Endothelial cell of umbilical vein (primary cell): Measurements from ENCODE around the gene SLC7A10. TPM values are rescaled to one million over a fixed set of nuclear protein-coding genes. Genes with fewer than 3 reads are reported as not detected.

Source experiments
- BruUV-seq: library from RNA; stranded (reverse); fragments of 400-500 nt; replicated peaks from 2 replicates; lab custom pipeline; 2021; lab: Mats Ljungman, UMichigan
- CTCF ChIA-PET: fragments of 300-600, 350-600 bp; sonication (Branson Sonifier 250); formaldehyde crosslinking; loops from one replicate; lab custom pipeline; 2021; ENCODE audit warnings: antibody characterized with exemption, inconsistent platforms; lab: Charles Lee
- POLR2A ChIA-PET: fragments of 300-600, 350-600 bp; sonication (Branson Sonifier 250); formaldehyde crosslinking; loops from one replicate; lab custom pipeline; 2021; ENCODE audit warnings: antibody characterized with exemption, inconsistent platforms; lab: Charles Lee
- DNase-seq: peaks from one replicate; pipeline ENCODE4 v3.0.0-alpha.2; 2011; ENCODE audit warnings: low read depth, low spot score
- FAIRE-seq: peaks from 2 replicates; lab custom pipeline; 2011; peaks lifted over from hg19 to GRCh38; lab: Jason Lieb, UNC
- H2AFZ ChIP-seq: 2 replicates; pipeline ENCODE4 v1.6.0; 2012; ENCODE audit warnings: low read depth, low read length, control low read depth, inconsistent platforms
- H3K27ac ChIP-seq: 2 replicates; pipeline ENCODE4 v1.5.1; 2011; ENCODE audit warnings: low read depth, mild to moderate bottlenecking, control low read depth, low read length, moderate library complexity; ENCODE audit not compliant: insufficient read depth
- H3K27me3 ChIP-seq, 2 experiments: 2 replicates each; pipeline versions ENCODE4 v1.6.0 to v1.6.1; 2011; ENCODE audit warnings: low read length in 2 of 2, mixed read lengths in 1 of 2; ENCODE audit not compliant: control insufficient read depth in 2 of 2, insufficient read depth in 2 of 2
- H3K36me3 ChIP-seq, 2 experiments: 2 replicates in 1 of 2; 3 replicates in 1 of 2; pipeline ENCODE4 v1.5.1; 2011; ENCODE audit warnings: low read length in 2 of 2, mild to moderate bottlenecking in 1 of 2, moderate library complexity in 1 of 2; ENCODE audit not compliant: control insufficient read depth in 2 of 2, insufficient read depth in 2 of 2; ENCODE audit errors: extremely low read depth in 1 of 2
- H3K4me1 ChIP-seq: 3 replicates; pipeline ENCODE4 v1.5.1; 2011; ENCODE audit warnings: mild to moderate bottlenecking, low read length; ENCODE audit not compliant: control insufficient read depth, insufficient read depth; ENCODE audit errors: extremely low read depth
- H3K4me2 ChIP-seq: 2 replicates; pipeline ENCODE4 v1.6.1; 2011; ENCODE audit warnings: low read length, control low read depth, mixed read lengths; ENCODE audit not compliant: insufficient read depth
- H3K4me3 ChIP-seq, 3 experiments: fragments of 200-600 bp in 1 of 3; sonication (generic), shearing (Covaris generic) in 1 of 3; replicated peaks in 1 of 3; 2 replicates each; pipeline ENCODE4 v1.5.1; 2011 to 2016; ENCODE audit warnings: control low read depth in 3 of 3, low read length in 3 of 3, mild to moderate bottlenecking in 2 of 3, inconsistent platforms in 1 of 3, low read depth in 1 of 3, moderate library complexity in 1 of 3; ENCODE audit not compliant: insufficient read depth in 1 of 3
- H3K79me2 ChIP-seq: 2 replicates; pipeline ENCODE4 v1.6.0; 2012; ENCODE audit warnings: low read length, inconsistent platforms; ENCODE audit not compliant: control insufficient read depth, insufficient read depth
- H3K9ac ChIP-seq: replicated peaks from 2 replicates; pipeline ENCODE3; 2011; ENCODE audit warnings: low read length, control low read depth; ENCODE audit not compliant: insufficient read depth; ENCODE audit errors: extremely low read depth
- H3K9me1 ChIP-seq: replicated peaks from 3 replicates; pipeline ENCODE4 v1.6.0; 2011; ENCODE audit warnings: mild to moderate bottlenecking, low read length; ENCODE audit not compliant: control insufficient read depth, insufficient read depth; ENCODE audit errors: extremely low read depth
- H3K9me3 ChIP-seq: replicated peaks from 2 replicates; pipeline ENCODE4 v1.5.1; 2012; ENCODE audit warnings: low read length, inconsistent platforms; ENCODE audit not compliant: control insufficient read depth, insufficient read depth
- H4K20me1 ChIP-seq: replicated peaks from 2 replicates; pipeline ENCODE3; 2011; ENCODE audit warnings: mild to moderate bottlenecking, low read length; ENCODE audit not compliant: control insufficient read depth, insufficient read depth; ENCODE audit errors: extremely low read depth
- CTCF ChIP-seq, 2 donors: IDR thresholded peaks; 1 replicate in 1 of 2; 2 replicates in 1 of 2; pipeline ENCODE4 v1.5.1; 2011; ENCODE audit warnings: low read length in 2 of 2, mild to moderate bottlenecking in 2 of 2, moderate library complexity in 2 of 2, control low read depth in 1 of 2, inconsistent platforms in 1 of 2, low read depth in 1 of 2; ENCODE audit not compliant: insufficient read depth in 1 of 2; ENCODE audit errors: extremely low read depth in 1 of 2
- EZH2 ChIP-seq: IDR thresholded peaks from 2 replicates; pipeline ENCODE4 v1.6.1; 2012; ENCODE audit warnings: borderline replicate concordance, low read depth, mild to moderate bottlenecking, moderate library complexity, low read length, inconsistent platforms; ENCODE audit not compliant: severe bottlenecking
- FOS ChIP-seq: IDR thresholded peaks from 2 replicates; pipeline ENCODE4 v1.6.1; 2011; ENCODE audit warnings: mild to moderate bottlenecking, low read length, moderate library complexity, borderline replicate concordance; ENCODE audit not compliant: insufficient read depth
- GATA2 ChIP-seq: IDR thresholded peaks from 2 replicates; pipeline ENCODE4 v1.7.0; 2011; ENCODE audit warnings: low read depth, mild to moderate bottlenecking, moderate library complexity, mixed read lengths, low read length; ENCODE audit not compliant: insufficient read length, insufficient read depth
- JUN ChIP-seq: IDR thresholded peaks from 2 replicates; pipeline ENCODE4 v1.6.1; 2011; ENCODE audit warnings: borderline replicate concordance, low read depth; ENCODE audit not compliant: insufficient read length, insufficient read depth
- MAX ChIP-seq: IDR thresholded peaks from 2 replicates; pipeline ENCODE4 v1.6.1; 2011; ENCODE audit not compliant: insufficient read depth, insufficient read length
- MYC ChIP-seq: IDR thresholded peaks from one replicate; pipeline ENCODE4 v1.6.1; 2011; ENCODE audit warnings: mild to moderate bottlenecking, low read depth, low read length
- POLR2A ChIP-seq: IDR thresholded peaks from 2 replicates; pipeline ENCODE4 v1.6.1; 2012; ENCODE audit warnings: low read depth, mild to moderate bottlenecking, control low read depth, low read length
- POLR2AphosphoS5 ChIP-seq: IDR thresholded peaks from 2 replicates; pipeline ENCODE4 v1.6.1; 2012; ENCODE audit warnings: low read depth, mild to moderate bottlenecking, control low read depth, low read length, moderate library complexity; ENCODE audit not compliant: insufficient read depth
- dilution Hi-C: fragments of 300-500 bp; cut with MboI; formaldehyde crosslinking; loops from one replicate; pipeline ENCODE4 v1.15.0; 2019; ENCODE audit warnings: low sequenced_read_pairs; ENCODE audit not compliant: extremely low pct_ligation_motif_present
- intact Hi-C: fragments of 100-400 bp; cut with micrococcal nuclease; formaldehyde crosslinking; loops from one replicate; pipeline ENCODE4 v1.10.0; 2022
- polyA plus RNA-seq, 4 experiments: library from polyadenylated mRNA; depleted of rRNA in 3 of 4; stranded (reverse) in 3 of 4; unstranded in 1 of 4; fragments of >200 nt; gene quantifications; 2 replicates each; pipeline versions ENCODE4 v1.2.1 to v1.2.3, GENCODE V29; 2011 to 2012; ENCODE audit warnings: missing spikeins in 1 of 4
- total RNA-seq: library from RNA; stranded (reverse); gene quantifications from 2 replicates; pipeline ENCODE4 v1.2.3, GENCODE V29; 2021

The SLC7A10 gene
- total and polyA plus RNA-seq, 2 donors (not counting 3 experiments of a cell fraction or from before 2014, with no cell fraction given): not detected

GRCh38 chr19:33205110-33205509 lies 20.5 kb downstream of the SLC7A10 start:
- H3K9ac ChIP-seq: no peak overlapping the region
- DNase-seq (no peak), FAIRE-seq (no peak)
- H4K20me1 ChIP-seq: no peaks in the 10 kb centered on the region
- H3K4me3 ChIP-seq: no peak overlapping the region
- no peaks in the 10 kb centered on the region for H3K4me1 ChIP-seq
- H3K36me3 ChIP-seq: peaks cover 0 to 5% of the 10 kb centered on the region in 2 experiments
- H3K9me1 ChIP-seq: no peaks in the 10 kb centered on the region
- CTCF ChIA-PET: no interaction called here
- dilution Hi-C loops (no loop called here), intact Hi-C loops (no loop called here)
- no peak overlapping the region for H3K27ac ChIP-seq
- H3K9me3 ChIP-seq: no peaks in the 10 kb centered on the region
- POLR2A ChIA-PET: no interaction called here
- no peaks in the 10 kb centered on the region for H3K27me3 ChIP-seq
- no peak overlapping the region for H2AFZ ChIP-seq
- H3K4me2 ChIP-seq: no peak overlapping the region
- TF ChIP-seq MYC (no peak), FOS (no peak), GATA2 (no peak)
- BruUV-seq: no TSS peak
- H3K79me2 ChIP-seq: no peaks in the 10 kb centered on the region

GRCh38 chr19:33204136-33204973 lies 21.3 kb downstream of the SLC7A10 start:
- Histone ChIP-seq H3K27me3 (no peaks in the 10 kb centered on the region), H3K4me3 (no peak overlapping the region), H3K9me3 (no peaks in the 10 kb centered on the region), H3K36me3 (peaks cover 0 to 5% of the 10 kb centered on the region in 2 experiments), H3K9me1 (no peaks in the 10 kb centered on the region), H3K79me2 (no peaks in the 10 kb centered on the region), H2AFZ (no peak overlapping the region), H3K4me1 (no peaks in the 10 kb centered on the region), H3K4me2 (no peak overlapping the region), H4K20me1 (no peaks in the 10 kb centered on the region), H3K9ac (no peak overlapping the region), H3K27ac (no peak overlapping the region)
- DNase-seq (no peak), FAIRE-seq (no peak)
- CTCF ChIA-PET: no interaction called here
- TF ChIP-seq CTCF (IDR thresholded peaks at IDR 0.05; ENCODE audit: extremely low read depth in 1 of 2, insufficient read depth in 1 of 2, low read depth in 1 of 2, low read length in 2 of 2) (no peak), POLR2A (no peak), JUN (no peak), MYC (no peak), FOS (no peak), MAX (no peak), POLR2AphosphoS5 (no peak), GATA2 (no peak), EZH2 (no peak)
- POLR2A ChIA-PET: no interaction called here
- BruUV-seq: no TSS peak
- dilution Hi-C loops: no loop called here
- intact Hi-C loops: no loop called here
